HG02610 (cell line): ENCODE results near the gene SUMO2.
"Not testable (repeated sequence)": the region's sequence is repeated elsewhere in the genome, so short reads cannot be mapped to it uniquely, and the experiment has no call there.

Source experiments
- ATAC-seq: cut with Tn5 transposase; IDR thresholded peaks from one replicate; pipeline ENCODE4 v1.9.1; 2021; ENCODE audit warnings: mild to moderate bottlenecking, moderate library complexity; ENCODE audit not compliant: unreplicated experiment

The SUMO2 gene

GRCh38 chr17:75146592-75146991 is 36.2 kb downstream of the SUMO2 start:
- ATAC-seq = no peak

- ATAC-seq = no peak
These were observed 37.8 kb downstream of the SUMO2 start for GRCh38 chr17:75144816-75145512.

GRCh38 chr17:75142236-75142971 is 40.4 kb downstream of the SUMO2 start:
- ATAC-seq = no peak

- ATAC-seq = no peak
These were observed 44.2 kb downstream of the SUMO2 start for GRCh38 chr17:75138519-75138918.

GRCh38 chr17:75137762-75138161 is 45.0 kb downstream of the SUMO2 start:
- not testable (repeated sequence) for ATAC-seq

- ATAC-seq = no peak
These were observed 46.8 kb downstream of the SUMO2 start for GRCh38 chr17:75135946-75136345.

- ATAC-seq = no peak
These were observed 47.3 kb downstream of the SUMO2 start for GRCh38 chr17:75135452-75135851.

- not testable (repeated sequence) for ATAC-seq
These were observed 49.0 kb downstream of the SUMO2 start for GRCh38 chr17:75133607-75134347.

- no peak for ATAC-seq
These were observed 49.8 kb downstream of the SUMO2 start for GRCh38 chr17:75133001-75133400.

- ATAC-seq = not testable (repeated sequence)
These were observed 50.5 kb downstream of the SUMO2 start for GRCh38 chr17:75132018-75133000.

GRCh38 chr17:75131278-75132017 is 51.3 kb downstream of the SUMO2 start, which contains the start of gene NT5C:
Gene NT5C (minus strand): TSS chr17:75131742. CDS start chr17:75131707, 35 bp downstream.
- peak; percentile 75 for ATAC-seq

GRCh38 chr17:75130632-75131277 is 52.0 kb downstream of the SUMO2 start:
- ATAC-seq = no peak

GRCh38 chr17:75130059-75130631 is 52.6 kb downstream of the SUMO2 start:
- ATAC-seq = no peak

- ATAC-seq = no peak
These were observed 53.2 kb downstream of the SUMO2 start for GRCh38 chr17:75129576-75129975.

GRCh38 chr17:75128694-75129505 is 53.9 kb downstream of the SUMO2 start:
- no peak for ATAC-seq

- not testable (repeated sequence) for ATAC-seq
These were observed 54.8 kb downstream of the SUMO2 start for GRCh38 chr17:75127936-75128335.

GRCh38 chr17:75126954-75127353 is 55.8 kb downstream of the SUMO2 start:
- ATAC-seq = no peak

GRCh38 chr17:75125984-75126383 is 56.8 kb downstream of the SUMO2 start:
- ATAC-seq = no peak
